H9 (cell line): Measurements from ENCODE around the gene AMBRA1. TPM values are rescaled to one million over a fixed set of nuclear protein-coding genes. Genes with fewer than 3 reads are reported as not detected.

ENCODE experiments used
- DNase-seq: peaks from one replicate; pipeline ENCODE4 v3.0.0-alpha.2; 2017
- H2AFZ ChIP-seq: one replicate; pipeline ENCODE4 v1.6.1; 2013; ENCODE audit warnings: mild to moderate bottlenecking, low read length, control low read depth, moderate library complexity
- H2AK5ac ChIP-seq: 2 replicates; pipeline ENCODE4 v1.6.1; 2013; ENCODE audit warnings: low read length, control low read depth, mixed read lengths; ENCODE audit not compliant: insufficient read length
- H2BK120ac ChIP-seq: one replicate; pipeline ENCODE4 v1.6.1; 2013; ENCODE audit warnings: low read depth, mild to moderate bottlenecking, low read length, control low read depth, inconsistent platforms; ENCODE audit not compliant: poor library complexity, severe bottlenecking
- H2BK12ac ChIP-seq: 2 replicates; pipeline ENCODE4 v1.6.1; 2013; ENCODE audit warnings: low read length, control low read depth, mixed read lengths, low read depth; ENCODE audit not compliant: insufficient read length
- H2BK15ac ChIP-seq: 2 replicates; pipeline ENCODE4 v1.6.1; 2013; ENCODE audit warnings: low read depth, low read length, control low read depth
- H2BK20ac ChIP-seq: one replicate; pipeline ENCODE4 v1.6.1; 2013; ENCODE audit warnings: low read depth, mild to moderate bottlenecking, low read length, control low read depth, inconsistent platforms; ENCODE audit not compliant: poor library complexity, severe bottlenecking
- H2BK5ac ChIP-seq: 2 replicates; pipeline ENCODE4 v1.6.1; 2013; ENCODE audit warnings: low read length, control low read depth, mixed read lengths; ENCODE audit not compliant: insufficient read length
- H3K14ac ChIP-seq: 2 replicates; pipeline ENCODE4 v1.6.1; 2013; ENCODE audit warnings: low read length, control low read depth; ENCODE audit not compliant: insufficient read depth
- H3K18ac ChIP-seq: 2 replicates; pipeline ENCODE4 v1.6.1; 2013; ENCODE audit warnings: low read depth, mild to moderate bottlenecking, mixed read lengths, low read length, control low read depth; ENCODE audit not compliant: insufficient read length
- H3K23ac ChIP-seq: 2 replicates; pipeline ENCODE4 v1.6.1; 2013; ENCODE audit warnings: low read length, control low read depth, mixed read lengths, low read depth; ENCODE audit not compliant: insufficient read length
- H3K23me2 ChIP-seq: 2 replicates; pipeline ENCODE4 v1.6.1; 2013; ENCODE audit warnings: low read depth, mild to moderate bottlenecking, mixed read lengths, low read length, control low read depth; ENCODE audit not compliant: insufficient read length, poor library complexity, severe bottlenecking
- H3K27ac ChIP-seq: 2 replicates; pipeline ENCODE4 v1.5.1; 2013; ENCODE audit warnings: low read length, control low read depth, mixed read lengths, low read depth; ENCODE audit not compliant: insufficient read length
- H3K27me3 ChIP-seq: 2 replicates; pipeline ENCODE4 v1.6.1; 2013; ENCODE audit warnings: low read length, control low read depth, inconsistent platforms; ENCODE audit not compliant: insufficient read depth
- H3K4ac ChIP-seq: 2 replicates; pipeline ENCODE4 v1.6.1; 2013; ENCODE audit warnings: low read depth, mild to moderate bottlenecking, control low read depth, inconsistent platforms, low read length, moderate library complexity
- H3K4me1 ChIP-seq: 2 replicates; pipeline ENCODE4 v1.6.1; 2013; ENCODE audit warnings: low read length, control low read depth, inconsistent platforms; ENCODE audit not compliant: insufficient read depth
- H3K4me2 ChIP-seq: 2 replicates; pipeline ENCODE4 v1.6.1; 2013; ENCODE audit warnings: low read length, control low read depth, mixed read lengths; ENCODE audit not compliant: insufficient read length, insufficient read depth
- H3K56ac ChIP-seq: 2 replicates; pipeline ENCODE4 v1.6.1; 2013; ENCODE audit warnings: low read depth, mild to moderate bottlenecking, mixed read lengths, low read length, control low read depth; ENCODE audit not compliant: insufficient read length
- H3K79me1 ChIP-seq: 2 replicates; pipeline ENCODE4 v1.6.1; 2013; ENCODE audit warnings: low read depth, mild to moderate bottlenecking, moderate library complexity, low read length, control low read depth, inconsistent platforms; ENCODE audit not compliant: insufficient read depth, poor library complexity, severe bottlenecking
- H3K79me2 ChIP-seq: 2 replicates; pipeline ENCODE4 v1.6.1; 2013; ENCODE audit warnings: low read length, control low read depth, inconsistent platforms; ENCODE audit not compliant: insufficient read depth
- H3K9ac ChIP-seq: 2 replicates; pipeline ENCODE4 v1.6.1; 2013; ENCODE audit warnings: low read length, control low read depth, mixed read lengths; ENCODE audit not compliant: insufficient read length; ENCODE audit errors: extremely low read depth
- H3K9me3 ChIP-seq: one replicate; pipeline ENCODE4 v1.6.1; 2013; ENCODE audit warnings: low read depth, low read length, inconsistent platforms; ENCODE audit not compliant: control insufficient read depth
- H3T11ph ChIP-seq: one replicate; pipeline ENCODE4 v1.6.1; 2013; ENCODE audit warnings: mild to moderate bottlenecking, low read length, control low read depth, inconsistent platforms
- H4K20me1 ChIP-seq: one replicate; pipeline ENCODE4 v1.6.1; 2013; ENCODE audit not compliant: control insufficient read depth, insufficient read length, insufficient read depth
- H4K5ac ChIP-seq: 2 replicates; pipeline ENCODE4 v1.6.1; 2013; ENCODE audit warnings: low read depth, mild to moderate bottlenecking, mixed read lengths, low read length, control low read depth; ENCODE audit not compliant: insufficient read length
- H4K8ac ChIP-seq: replicated peaks from 2 replicates; pipeline ENCODE4 v1.6.1; 2013; ENCODE audit warnings: low read length, control low read depth, mixed read lengths, low read depth; ENCODE audit not compliant: insufficient read length
- H4K91ac ChIP-seq: 2 replicates; pipeline ENCODE4 v1.6.1; 2013; ENCODE audit warnings: low read depth, mild to moderate bottlenecking, moderate library complexity, mixed read lengths, low read length, control low read depth; ENCODE audit not compliant: insufficient read length
- H3K27ac Mint-ChIP-seq, 3 experiments: 2 replicates in 2 of 3; 3 replicates in 1 of 3; pipeline ENCODE4 v1.8.0; 2020 to 2021; ENCODE audit warnings: mixed read lengths in 3 of 3, mild to moderate bottlenecking in 1 of 3, moderate library complexity in 1 of 3
- H3K27me3 Mint-ChIP-seq: 2 replicates; pipeline ENCODE4 v1.8.0; 2021; ENCODE audit warnings: low read depth, mild to moderate bottlenecking, moderate library complexity, mixed read lengths
- H3K36me3 Mint-ChIP-seq, 3 experiments: 2 replicates in 2 of 3; 3 replicates in 1 of 3; pipeline ENCODE4 v1.8.0; 2020 to 2021; ENCODE audit warnings: low read depth in 3 of 3, mixed read lengths in 3 of 3; ENCODE audit not compliant: insufficient read depth in 1 of 3
- H3K4me1 Mint-ChIP-seq, 2 experiments: 2 replicates each; pipeline ENCODE4 v1.8.0; 2020; ENCODE audit warnings: mixed read lengths in 2 of 2
- H3K4me3 Mint-ChIP-seq, 2 experiments: 2 replicates in 1 of 2; 3 replicates in 1 of 2; pipeline ENCODE4 v1.8.0; 2020 to 2021; ENCODE audit warnings: mild to moderate bottlenecking in 2 of 2, mixed read lengths in 2 of 2, moderate library complexity in 1 of 2
- H3K9me3 Mint-ChIP-seq, 2 experiments: 2 replicates in 1 of 2; 3 replicates in 1 of 2; pipeline ENCODE4 v1.8.0; 2020; ENCODE audit warnings: mild to moderate bottlenecking in 2 of 2, mixed read lengths in 2 of 2, moderate library complexity in 1 of 2
- WGBS: extraction: QIAGEN DNeasy Blood & Tissue Kit; methylation state at CpG from one replicate; pipeline ENCODE4 v1.1.7; 2013; ENCODE audit warnings: missing lambda C conversion rate, low lambda C conversion rate, mixed read lengths; ENCODE audit not compliant: insufficient read length; ENCODE audit errors: extremely low coverage; 5-methylcytosine and 5-hydroxymethylcytosine counted together
- total RNA-seq: library from RNA; stranded (reverse); gene quantifications from 2 replicates; pipeline ENCODE4 v1.2.1, GENCODE V29; 2021
- TF ChIP-seq, protein P1 (sequence below): fragments of 200-600 bp; sonication (generic); conservative IDR thresholded peaks from 3 replicates; pipeline ENCODE4 v1.8.0; 2021; ENCODE audit warnings: antibody characterized with exemption, mild to moderate bottlenecking

AMBRA1 gene
- total RNA-seq, 1 experiment from 2014 or later, result 37.5 TPM

GRCh38 chr11:46465683-46466082 lies 128.1 kb downstream of the AMBRA1 start:
- no peak overlapping the region for H2AFZ ChIP-seq
- no peak overlapping the region for H3K4me2 ChIP-seq
- TF ChIP-seq, protein P1, sequence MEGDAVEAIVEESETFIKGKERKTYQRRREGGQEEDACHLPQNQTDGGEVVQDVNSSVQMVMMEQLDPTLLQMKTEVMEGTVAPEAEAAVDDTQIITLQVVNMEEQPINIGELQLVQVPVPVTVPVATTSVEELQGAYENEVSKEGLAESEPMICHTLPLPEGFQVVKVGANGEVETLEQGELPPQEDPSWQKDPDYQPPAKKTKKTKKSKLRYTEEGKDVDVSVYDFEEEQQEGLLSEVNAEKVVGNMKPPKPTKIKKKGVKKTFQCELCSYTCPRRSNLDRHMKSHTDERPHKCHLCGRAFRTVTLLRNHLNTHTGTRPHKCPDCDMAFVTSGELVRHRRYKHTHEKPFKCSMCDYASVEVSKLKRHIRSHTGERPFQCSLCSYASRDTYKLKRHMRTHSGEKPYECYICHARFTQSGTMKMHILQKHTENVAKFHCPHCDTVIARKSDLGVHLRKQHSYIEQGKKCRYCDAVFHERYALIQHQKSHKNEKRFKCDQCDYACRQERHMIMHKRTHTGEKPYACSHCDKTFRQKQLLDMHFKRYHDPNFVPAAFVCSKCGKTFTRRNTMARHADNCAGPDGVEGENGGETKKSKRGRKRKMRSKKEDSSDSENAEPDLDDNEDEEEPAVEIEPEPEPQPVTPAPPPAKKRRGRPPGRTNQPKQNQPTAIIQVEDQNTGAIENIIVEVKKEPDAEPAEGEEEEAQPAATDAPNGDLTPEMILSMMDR, result no peak
- H3K9me3 ChIP-seq, result no peaks in the 10 kb centered on the region
- no peaks in the 10 kb centered on the region for H3K9me3 Mint-ChIP-seq
- H2BK5ac ChIP-seq, result no peak overlapping the region
- H3K4me1 Mint-ChIP-seq, result peaks cover 31 to 39% of the 10 kb centered on the region in 2 experiments
- no peak overlapping the region for H3T11ph ChIP-seq
- no peak overlapping the region for H3K9ac ChIP-seq
- H2BK12ac ChIP-seq, result no peak overlapping the region
- no peak overlapping the region for H4K91ac ChIP-seq
- no peaks in the 10 kb centered on the region; the same call in 1 of the 2 replicates for H3K4me1 ChIP-seq
- H3K79me1 ChIP-seq, result no peaks in the 10 kb centered on the region
- H3K27me3 ChIP-seq, result no peaks in the 10 kb centered on the region
- no peak overlapping the region for H2BK120ac ChIP-seq
- no peak overlapping the region for H3K18ac ChIP-seq
- no peaks in the 10 kb centered on the region for H3K27me3 Mint-ChIP-seq
- H2AK5ac ChIP-seq, result no peak overlapping the region
- no peak overlapping the region for H2BK20ac ChIP-seq
- H3K4ac ChIP-seq, result no peak overlapping the region
- no peak overlapping the region for H3K23ac ChIP-seq
- peaks cover 4 to 8% (median 8%) of the 10 kb centered on the region in 3 experiments for H3K36me3 Mint-ChIP-seq
- no peaks in the 10 kb centered on the region for H3K79me2 ChIP-seq
- H3K56ac ChIP-seq, result no peak overlapping the region
- no peak overlapping the region for H2BK15ac ChIP-seq
- no peak overlapping the region for H3K27ac ChIP-seq
- no peak overlapping the region for H4K5ac ChIP-seq
- H3K4me3 Mint-ChIP-seq, result no peak overlapping the region
- no peak overlapping the region for H3K27ac Mint-ChIP-seq
- no peaks in the 10 kb centered on the region for H3K23me2 ChIP-seq
- no CpG with 5 or more reads among the region's 1 CpG for WGBS
- no peak for DNase-seq
- H3K14ac ChIP-seq, result no peak overlapping the region
- H4K8ac ChIP-seq, result no peak overlapping the region
- no peaks in the 10 kb centered on the region for H4K20me1 ChIP-seq
